Measurements from ENCODE around the gene FGFR2. TPM values are rescaled to one million over a fixed set of nuclear protein-coding genes. Genes with fewer than 3 reads are reported as not detected.

FGFR2 gene
- total RNA-seq, 1 experiment from 2014 or later = 135 TPM

DNA sequence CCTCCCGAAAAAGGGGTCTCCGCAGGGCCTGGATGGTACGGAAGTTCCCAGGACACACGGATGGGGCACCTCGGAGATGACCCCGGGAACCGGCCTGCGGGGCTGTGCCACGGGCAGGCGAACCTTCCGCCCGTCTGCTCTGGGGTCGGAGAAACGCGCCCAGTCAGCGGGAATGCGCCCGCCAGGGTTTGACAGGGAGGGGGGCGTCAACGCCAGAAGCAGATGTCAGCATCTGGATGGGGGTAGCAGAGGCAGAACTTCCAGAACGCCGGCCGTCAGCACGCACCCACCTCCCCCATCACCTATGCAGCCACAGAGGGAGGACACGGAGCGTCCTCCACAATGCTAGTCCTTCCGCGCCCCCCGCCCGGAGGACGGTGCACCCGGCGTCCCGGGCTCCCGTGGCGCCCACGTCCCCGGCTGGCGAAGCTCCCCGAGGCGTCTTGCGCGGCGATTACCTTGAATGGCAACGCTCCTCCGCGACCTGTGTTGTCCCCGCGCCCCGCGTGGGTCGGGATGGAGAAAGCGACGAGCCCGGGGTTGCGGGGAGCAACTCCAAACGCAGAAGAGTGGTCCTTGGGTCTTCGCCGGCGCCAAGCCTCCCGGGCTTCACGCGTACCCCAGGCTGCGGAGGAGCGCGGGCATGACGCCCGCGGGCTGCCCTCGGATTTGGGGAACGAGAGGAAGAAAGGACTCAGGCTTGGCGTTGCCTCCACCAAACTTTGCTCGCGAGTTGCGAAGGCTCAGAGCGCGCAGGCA is 561 bp downstream of the FGFR2 start:
- Histone ChIP-seq H4K20me1 (ENCODE audit: control insufficient read depth, insufficient read depth, insufficient read length) (peaks cover 2% of the 10 kb centered on the region), H2BK20ac (ENCODE audit: low read depth, low read length, poor library complexity, severe bottlenecking) (no peak overlapping the region), H2BK5ac (ENCODE audit: insufficient read length, low read length) (no peak overlapping the region), H3K27ac (ENCODE audit: insufficient read length, low read depth, low read length) (no peak overlapping the region), H3K79me2 (ENCODE audit: insufficient read depth, low read length) (peaks cover 24% of the 10 kb centered on the region; the same call in 1 of the 2 replicates), H3K9ac (ENCODE audit: extremely low read depth, insufficient read length, low read length) (peak overlapping the region; percentile 83), H3K4me2 (ENCODE audit: insufficient read depth, insufficient read length, low read length) (peak overlapping the region; percentile 75), H4K8ac (replicated peaks; ENCODE audit: insufficient read length, low read depth, low read length) (no peak overlapping the region), H2BK120ac (ENCODE audit: low read depth, low read length, poor library complexity, severe bottlenecking) (no peak overlapping the region), H3K18ac (ENCODE audit: insufficient read length, low read depth, low read length) (peak overlapping the region; percentile 41), H2BK12ac (ENCODE audit: insufficient read length, low read depth, low read length) (no peak overlapping the region), H3K4me1 (ENCODE audit: insufficient read depth, low read length) (peaks cover 13% of the 10 kb centered on the region), H3K4ac (ENCODE audit: low read depth, low read length) (no peak overlapping the region), H2AFZ (ENCODE audit: low read length) (no peak overlapping the region), H4K5ac (ENCODE audit: insufficient read length, low read depth, low read length) (no peak overlapping the region), H3K79me1 (ENCODE audit: insufficient read depth, low read depth, low read length, poor library complexity, severe bottlenecking) (peaks cover 6% of the 10 kb centered on the region), H3K56ac (ENCODE audit: insufficient read length, low read depth, low read length) (no peak overlapping the region), H2BK15ac (ENCODE audit: low read depth, low read length) (no peak overlapping the region), H3K23ac (ENCODE audit: insufficient read length, low read depth, low read length) (no peak overlapping the region), H3K14ac (ENCODE audit: insufficient read depth, low read length) (peak overlapping the region; percentile 78), H3K9me3 (ENCODE audit: control insufficient read depth, low read depth, low read length) (no peaks in the 10 kb centered on the region), H2AK5ac (ENCODE audit: insufficient read length, low read length) (no peak overlapping the region), H3T11ph (ENCODE audit: low read length) (no peak overlapping the region), H3K27me3 (ENCODE audit: insufficient read depth, low read length) (no peaks in the 10 kb centered on the region), H4K91ac (ENCODE audit: insufficient read length, low read depth, low read length) (no peak overlapping the region), H3K23me2 (ENCODE audit: insufficient read length, low read depth, low read length, poor library complexity, severe bottlenecking) (peaks cover 4% of the 10 kb centered on the region)
- Mint-ChIP-seq H3K9me3 (peaks cover 2 to 3% of the 10 kb centered on the region in 2 experiments; a peak in 4 of 5 replicates), H3K36me3 (ENCODE audit: insufficient read depth in 1 of 3, low read depth in 3 of 3) (peaks cover 20 to 36% (median 32%) of the 10 kb centered on the region in 3 experiments), H3K27ac (peak overlapping the region in 2 of 3 experiments; percentile 61 to 91; a peak in 4 of 7 replicates), H3K4me1 (peaks cover 61 to 63% of the 10 kb centered on the region in 2 experiments), H3K27me3 (ENCODE audit: low read depth) (peaks cover 6% of the 10 kb centered on the region), H3K4me3 (peak overlapping the region; percentile 88 to 98)
- WGBS (ENCODE audit: extremely low coverage, insufficient read length, low lambda C conversion rate) = no CpG with 5 or more reads among the region's 77 CpGs
- DNase-seq = no peak
- TF ChIP-seq, protein P1, sequence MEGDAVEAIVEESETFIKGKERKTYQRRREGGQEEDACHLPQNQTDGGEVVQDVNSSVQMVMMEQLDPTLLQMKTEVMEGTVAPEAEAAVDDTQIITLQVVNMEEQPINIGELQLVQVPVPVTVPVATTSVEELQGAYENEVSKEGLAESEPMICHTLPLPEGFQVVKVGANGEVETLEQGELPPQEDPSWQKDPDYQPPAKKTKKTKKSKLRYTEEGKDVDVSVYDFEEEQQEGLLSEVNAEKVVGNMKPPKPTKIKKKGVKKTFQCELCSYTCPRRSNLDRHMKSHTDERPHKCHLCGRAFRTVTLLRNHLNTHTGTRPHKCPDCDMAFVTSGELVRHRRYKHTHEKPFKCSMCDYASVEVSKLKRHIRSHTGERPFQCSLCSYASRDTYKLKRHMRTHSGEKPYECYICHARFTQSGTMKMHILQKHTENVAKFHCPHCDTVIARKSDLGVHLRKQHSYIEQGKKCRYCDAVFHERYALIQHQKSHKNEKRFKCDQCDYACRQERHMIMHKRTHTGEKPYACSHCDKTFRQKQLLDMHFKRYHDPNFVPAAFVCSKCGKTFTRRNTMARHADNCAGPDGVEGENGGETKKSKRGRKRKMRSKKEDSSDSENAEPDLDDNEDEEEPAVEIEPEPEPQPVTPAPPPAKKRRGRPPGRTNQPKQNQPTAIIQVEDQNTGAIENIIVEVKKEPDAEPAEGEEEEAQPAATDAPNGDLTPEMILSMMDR (conservative IDR thresholded peaks at IDR 0.05) = no peak

All from H9 (cell line).